Measurements from ENCODE around the gene ANKK1. TPM values are rescaled to one million over a fixed set of nuclear protein-coding genes. Genes with fewer than 3 reads are reported as not detected.

ANKK1 gene
- total RNA-seq, 1 donor from 2014 or later, result 0.17 TPM

GRCh38 chr11:113398669-113399430, 11.3 kb downstream of the ANKK1 start:
- TF ChIP-seq CTCF (conservative IDR thresholded peaks at IDR 0.05; ENCODE audit: low read depth, low read length), result no peak
- H3K4me3 ChIP-seq (ENCODE audit: low read depth, low read length), result no peak overlapping the region
- DNase-seq (ENCODE audit: low read depth), result no peak

- DNase-seq (ENCODE audit: low read depth), result no peak
- no peak overlapping the region for H3K4me3 ChIP-seq (ENCODE audit: low read depth, low read length)
- TF ChIP-seq CTCF (conservative IDR thresholded peaks at IDR 0.05; ENCODE audit: low read depth, low read length), result no peak
These were observed 13.2 kb downstream of the ANKK1 start for GRCh38 chr11:113400631-113401230.

- no peak overlapping the region for H3K4me3 ChIP-seq (ENCODE audit: low read depth, low read length)
- TF ChIP-seq CTCF (conservative IDR thresholded peaks at IDR 0.05; ENCODE audit: low read depth, low read length), result no peak
- DNase-seq (ENCODE audit: low read depth), result peak; percentile 64
These were observed 14.1 kb downstream of the ANKK1 start for GRCh38 chr11:113401718-113402117.

GRCh38 chr11:113404859-113405430, 17.4 kb downstream of the ANKK1 start:
- no peak overlapping the region for H3K4me3 ChIP-seq (ENCODE audit: low read depth, low read length)
- DNase-seq (ENCODE audit: low read depth), result no peak
- TF ChIP-seq CTCF (conservative IDR thresholded peaks at IDR 0.05; ENCODE audit: low read depth, low read length), result no peak

GRCh38 chr11:113405724-113406478, 18.3 kb downstream of the ANKK1 start:
- TF ChIP-seq CTCF (conservative IDR thresholded peaks at IDR 0.05; ENCODE audit: low read depth, low read length), result no peak
- no peak overlapping the region for H3K4me3 ChIP-seq (ENCODE audit: low read depth, low read length)
- DNase-seq (ENCODE audit: low read depth), result no peak

- TF ChIP-seq CTCF (conservative IDR thresholded peaks at IDR 0.05; ENCODE audit: low read depth, low read length), result no peak
- no peak for DNase-seq (ENCODE audit: low read depth)
- H3K4me3 ChIP-seq (ENCODE audit: low read depth, low read length), result no peak overlapping the region
These were observed 19.6 kb downstream of the ANKK1 start for GRCh38 chr11:113407163-113407562.

All from epithelial cell of proximal tubule (primary cell).